ENCODE data around the gene ASB1. TPM values are rescaled to one million over a fixed set of nuclear protein-coding genes. Genes with fewer than 3 reads are reported as not detected.

The ASB1 gene
- total RNA-seq, 1 donor = 27.9 TPM

DNA sequence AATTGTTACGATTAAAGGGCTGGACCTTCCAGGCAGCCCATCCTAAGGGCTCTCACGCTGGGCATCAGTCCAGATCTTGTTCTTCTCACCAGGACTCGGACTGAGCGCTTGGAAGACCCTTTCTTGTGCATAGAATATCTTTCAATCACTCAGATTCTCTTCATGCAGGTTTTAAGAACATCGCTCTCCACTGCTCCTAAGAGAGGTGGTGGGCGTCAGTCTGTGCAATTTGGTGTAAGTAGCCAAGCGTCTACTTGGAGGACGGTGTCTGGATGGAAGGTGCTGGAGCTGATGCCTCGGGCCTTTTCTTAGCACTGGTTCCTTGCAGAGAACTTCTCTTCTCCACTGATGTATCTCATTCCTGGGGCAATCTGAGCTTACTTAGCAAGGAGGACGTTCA lies 68.7 kb downstream of the ASB1 start:
- peak; percentile 42 for DNase-seq (ENCODE audit: insufficient read length, low spot score, missing footprints)
- Histone ChIP-seq H4K20me1 (ENCODE audit: insufficient read depth, low read length) (no peaks in the 10 kb centered on the region), H3K4me1 (ENCODE audit: insufficient read depth, low read length) (peaks cover 8% of the 10 kb centered on the region), H3K79me2 (ENCODE audit: insufficient read depth, low read length) (no peaks in the 10 kb centered on the region), H3K4me2 (ENCODE audit: insufficient read depth, low read length) (no peak overlapping the region), H3K27me3 (ENCODE audit: insufficient read depth, low read length) (no peaks in the 10 kb centered on the region), H3K4me3 (ENCODE audit: insufficient read depth, low read length) (no peak overlapping the region), H3K9me3 (ENCODE audit: low read depth, low read length) (no peaks in the 10 kb centered on the region), H3K27ac (ENCODE audit: low read depth, low read length) (no peak overlapping the region), H3K36me3 (ENCODE audit: insufficient read depth, low read length) (no peaks in the 10 kb centered on the region), H2AFZ (ENCODE audit: low read length) (no peak overlapping the region)
- TF ChIP-seq, protein P1, sequence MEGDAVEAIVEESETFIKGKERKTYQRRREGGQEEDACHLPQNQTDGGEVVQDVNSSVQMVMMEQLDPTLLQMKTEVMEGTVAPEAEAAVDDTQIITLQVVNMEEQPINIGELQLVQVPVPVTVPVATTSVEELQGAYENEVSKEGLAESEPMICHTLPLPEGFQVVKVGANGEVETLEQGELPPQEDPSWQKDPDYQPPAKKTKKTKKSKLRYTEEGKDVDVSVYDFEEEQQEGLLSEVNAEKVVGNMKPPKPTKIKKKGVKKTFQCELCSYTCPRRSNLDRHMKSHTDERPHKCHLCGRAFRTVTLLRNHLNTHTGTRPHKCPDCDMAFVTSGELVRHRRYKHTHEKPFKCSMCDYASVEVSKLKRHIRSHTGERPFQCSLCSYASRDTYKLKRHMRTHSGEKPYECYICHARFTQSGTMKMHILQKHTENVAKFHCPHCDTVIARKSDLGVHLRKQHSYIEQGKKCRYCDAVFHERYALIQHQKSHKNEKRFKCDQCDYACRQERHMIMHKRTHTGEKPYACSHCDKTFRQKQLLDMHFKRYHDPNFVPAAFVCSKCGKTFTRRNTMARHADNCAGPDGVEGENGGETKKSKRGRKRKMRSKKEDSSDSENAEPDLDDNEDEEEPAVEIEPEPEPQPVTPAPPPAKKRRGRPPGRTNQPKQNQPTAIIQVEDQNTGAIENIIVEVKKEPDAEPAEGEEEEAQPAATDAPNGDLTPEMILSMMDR (IDR thresholded peaks at IDR 0.05; ENCODE audit: extremely low read depth, low read depth, low read length) = no peak

DNA sequence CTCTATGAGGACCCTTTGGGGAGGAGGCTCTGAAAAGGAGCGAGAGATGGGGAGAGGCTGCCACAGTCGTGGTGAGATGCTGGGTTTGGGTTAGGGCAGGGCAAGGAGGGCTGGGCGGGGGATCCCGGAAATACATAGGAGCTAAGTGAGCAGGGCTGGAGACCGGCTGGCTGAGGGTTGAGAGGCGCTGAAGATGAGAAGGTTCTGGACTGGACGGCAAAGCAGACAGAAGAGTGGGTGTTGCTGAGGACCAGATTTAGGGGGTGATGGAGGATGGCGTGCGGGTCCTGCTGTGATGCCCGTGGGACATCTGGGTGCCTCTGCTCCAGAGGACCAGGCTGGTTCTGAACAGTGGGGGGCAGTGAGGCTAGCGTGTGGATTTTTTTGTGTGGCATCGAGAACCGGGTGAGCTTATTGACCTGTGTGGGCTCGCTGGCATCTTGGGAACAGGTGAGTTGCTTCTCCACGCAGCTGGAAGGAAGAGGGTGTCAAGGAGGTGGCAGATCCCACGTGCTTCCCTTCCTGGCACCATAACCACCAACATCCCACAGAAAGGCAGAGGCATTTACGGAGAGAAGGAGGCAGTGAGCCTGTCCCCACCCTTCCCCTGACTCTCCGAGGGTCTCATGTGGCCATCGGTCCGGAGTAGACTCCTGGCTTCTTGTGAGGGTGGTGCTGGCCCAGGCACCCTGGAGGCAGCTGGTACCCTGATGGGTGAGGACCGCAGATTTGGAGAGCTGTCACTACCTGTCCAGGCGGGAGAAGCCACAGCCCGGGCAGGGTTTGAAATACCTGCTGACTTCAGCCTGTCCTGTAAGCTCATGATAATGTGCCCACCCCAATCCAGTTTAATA lies 70.3 kb downstream of the ASB1 start:
- TF ChIP-seq, protein P1 (IDR thresholded peaks at IDR 0.05; ENCODE audit: extremely low read depth, low read depth, low read length) = no peak
- Histone ChIP-seq H3K27me3 (ENCODE audit: insufficient read depth, low read length) (no peaks in the 10 kb centered on the region), H3K4me1 (ENCODE audit: insufficient read depth, low read length) (peaks cover 8% of the 10 kb centered on the region), H3K36me3 (ENCODE audit: insufficient read depth, low read length) (no peaks in the 10 kb centered on the region), H4K20me1 (ENCODE audit: insufficient read depth, low read length) (no peaks in the 10 kb centered on the region), H3K4me2 (ENCODE audit: insufficient read depth, low read length) (no peak overlapping the region), H3K27ac (ENCODE audit: low read depth, low read length) (no peak overlapping the region), H3K4me3 (ENCODE audit: insufficient read depth, low read length) (no peak overlapping the region), H3K9me3 (ENCODE audit: low read depth, low read length) (no peaks in the 10 kb centered on the region), H2AFZ (ENCODE audit: low read length) (no peak overlapping the region), H3K79me2 (ENCODE audit: insufficient read depth, low read length) (no peaks in the 10 kb centered on the region)
- DNase-seq (ENCODE audit: insufficient read length, low spot score, missing footprints) = peak; percentile 19

DNA sequence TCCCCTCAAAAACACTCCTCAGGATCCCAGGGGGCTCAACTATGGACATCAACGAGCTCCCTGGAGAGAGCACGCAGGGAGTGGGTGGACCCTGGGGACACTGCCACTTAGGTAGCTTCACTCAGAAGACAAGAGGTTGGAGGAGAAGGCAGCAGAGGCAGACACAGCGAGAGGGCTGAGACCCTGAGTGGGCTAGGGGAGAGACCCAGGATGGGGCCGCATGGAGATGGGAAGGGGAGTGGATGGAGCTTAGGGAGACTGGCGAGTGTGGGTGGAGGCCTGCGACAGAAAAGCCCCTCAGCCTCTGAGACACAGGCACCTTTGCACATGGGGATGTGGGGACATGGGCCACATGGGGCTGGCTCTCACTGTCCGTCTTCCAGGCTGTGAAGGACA lies 70.9 kb downstream of the ASB1 start:
- no peaks in the 10 kb centered on the region for H3K79me2 ChIP-seq (ENCODE audit: insufficient read depth, low read length)
- no peaks in the 10 kb centered on the region for H3K9me3 ChIP-seq (ENCODE audit: low read depth, low read length)
- H3K27me3 ChIP-seq (ENCODE audit: insufficient read depth, low read length) = no peaks in the 10 kb centered on the region
- no peaks in the 10 kb centered on the region for H4K20me1 ChIP-seq (ENCODE audit: insufficient read depth, low read length)
- H3K36me3 ChIP-seq (ENCODE audit: insufficient read depth, low read length) = no peaks in the 10 kb centered on the region
- H3K27ac ChIP-seq (ENCODE audit: low read depth, low read length) = no peak overlapping the region
- H3K4me2 ChIP-seq (ENCODE audit: insufficient read depth, low read length) = no peak overlapping the region
- no peak overlapping the region for H2AFZ ChIP-seq (ENCODE audit: low read length)
- TF ChIP-seq, protein P1 (IDR thresholded peaks at IDR 0.05; ENCODE audit: extremely low read depth, low read depth, low read length) = no peak
- peak; percentile 36 for DNase-seq (ENCODE audit: insufficient read length, low spot score, missing footprints)
- H3K4me3 ChIP-seq (ENCODE audit: insufficient read depth, low read length) = no peak overlapping the region
- H3K4me1 ChIP-seq (ENCODE audit: insufficient read depth, low read length) = peaks cover 8% of the 10 kb centered on the region

DNA sequence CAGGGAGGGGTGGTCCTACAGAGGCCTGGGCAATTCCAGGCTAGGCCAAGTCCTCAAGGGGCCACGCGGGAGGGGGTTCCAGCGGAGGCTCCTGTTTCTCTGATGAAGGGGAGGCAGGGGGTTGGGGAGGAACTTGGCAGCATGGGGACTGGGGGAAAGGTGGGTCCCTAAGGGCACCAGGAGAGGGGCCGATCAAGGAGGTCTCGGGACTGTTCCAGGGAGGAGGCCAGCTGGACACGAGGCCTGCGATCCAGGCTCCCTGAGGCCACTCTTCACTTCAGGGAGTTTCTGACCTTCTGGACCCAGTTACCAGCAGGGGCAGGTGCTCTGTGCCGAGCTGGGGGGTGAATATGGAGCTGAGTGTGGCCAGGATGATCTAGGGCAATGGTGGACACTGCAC lies 71.5 kb downstream of the ASB1 start:
- H4K20me1 ChIP-seq (ENCODE audit: insufficient read depth, low read length) = no peaks in the 10 kb centered on the region

More for the DNA sequence above, 71.5 kb downstream of the ASB1 start:
- Histone ChIP-seq H3K27me3 (ENCODE audit: insufficient read depth, low read length) (no peaks in the 10 kb centered on the region), H3K79me2 (ENCODE audit: insufficient read depth, low read length) (no peaks in the 10 kb centered on the region), H2AFZ (ENCODE audit: low read length) (no peak overlapping the region), H3K36me3 (ENCODE audit: insufficient read depth, low read length) (no peaks in the 10 kb centered on the region), H3K4me3 (ENCODE audit: insufficient read depth, low read length) (no peak overlapping the region), H3K4me1 (ENCODE audit: insufficient read depth, low read length) (peaks cover 8% of the 10 kb centered on the region), H3K9me3 (ENCODE audit: low read depth, low read length) (no peaks in the 10 kb centered on the region), H3K27ac (ENCODE audit: low read depth, low read length) (no peak overlapping the region), H3K4me2 (ENCODE audit: insufficient read depth, low read length) (no peak overlapping the region)
- TF ChIP-seq, protein P1 (IDR thresholded peaks at IDR 0.05; ENCODE audit: extremely low read depth, low read depth, low read length) = no peak
- DNase-seq (ENCODE audit: insufficient read length, low spot score, missing footprints) = peak; percentile 11
